ENCODE data around the gene NUP214. TPM values are rescaled to one million over a fixed set of nuclear protein-coding genes. Genes with fewer than 3 reads are reported as not detected.

NUP214 gene
- polyA plus RNA-seq, 1 donor from 2014 or later: 15.0 TPM

GRCh38 chr9:131162886-131163285 is 37.5 kb downstream of the NUP214 start:
- H3K27ac ChIP-seq (ENCODE audit: low read length): no peak overlapping the region
- H3K4me2 ChIP-seq (ENCODE audit: low read length): no peak overlapping the region
- no peaks in the 10 kb centered on the region for H3K27me3 ChIP-seq (ENCODE audit: insufficient read depth, low read depth, low read length)
- H3F3A ChIP-seq (ENCODE audit: insufficient read depth, low read length, poor library complexity, severe bottlenecking): no peaks in the 10 kb centered on the region
- no peaks in the 10 kb centered on the region for H3K9me2 ChIP-seq (ENCODE audit: insufficient read depth, low read length)
- no peak for TF ChIP-seq EZH2 (IDR thresholded peaks at IDR 0.05; ENCODE audit: borderline replicate concordance, insufficient read depth, low read length, poor library complexity, severe bottlenecking)
- no peaks in the 10 kb centered on the region for H3K36me3 ChIP-seq (ENCODE audit: insufficient read depth, low read length)
- H4K20me1 ChIP-seq (ENCODE audit: insufficient read depth): no peaks in the 10 kb centered on the region
- no peak overlapping the region for H3K4me3 ChIP-seq (ENCODE audit: low read length)
- H3K9ac ChIP-seq (ENCODE audit: low read length): no peak overlapping the region
- H3K9me3 ChIP-seq (ENCODE audit: low read length): no peaks in the 10 kb centered on the region
- no peaks in the 10 kb centered on the region for H3K79me2 ChIP-seq (replicated peaks; ENCODE audit: insufficient read depth, low read length)
- H2AFZ ChIP-seq (ENCODE audit: low read depth, low read length): no peak overlapping the region

GRCh38 chr9:131165523-131165922 is 40.1 kb downstream of the NUP214 start:
- Histone ChIP-seq H3K9me3 (ENCODE audit: low read length) (no peaks in the 10 kb centered on the region), H3K4me2 (ENCODE audit: low read length) (no peak overlapping the region), H2AFZ (ENCODE audit: low read depth, low read length) (no peak overlapping the region), H3K27me3 (ENCODE audit: insufficient read depth, low read depth, low read length) (no peaks in the 10 kb centered on the region), H3F3A (ENCODE audit: insufficient read depth, low read length, poor library complexity, severe bottlenecking) (no peaks in the 10 kb centered on the region), H3K9me2 (ENCODE audit: insufficient read depth, low read length) (no peaks in the 10 kb centered on the region), H3K36me3 (ENCODE audit: insufficient read depth, low read length) (no peaks in the 10 kb centered on the region), H3K79me2 (replicated peaks; ENCODE audit: insufficient read depth, low read length) (no peaks in the 10 kb centered on the region), H3K9ac (ENCODE audit: low read length) (no peak overlapping the region), H3K27ac (ENCODE audit: low read length) (no peak overlapping the region), H3K4me3 (ENCODE audit: low read length) (no peak overlapping the region), H4K20me1 (ENCODE audit: insufficient read depth) (no peaks in the 10 kb centered on the region)
- no peak for TF ChIP-seq MXI1 (conservative IDR thresholded peaks at IDR 0.05; ENCODE audit: poor library complexity, severe bottlenecking)
- no peak for TF ChIP-seq SMC3 (conservative IDR thresholded peaks at IDR 0.05; ENCODE audit: poor library complexity)
- no peak for TF ChIP-seq REST (IDR thresholded peaks at IDR 0.05; ENCODE audit: borderline replicate concordance)
- no peak for TF ChIP-seq RAD21 (conservative IDR thresholded peaks at IDR 0.05)
- TF ChIP-seq CTCF (IDR thresholded peaks at IDR 0.05; ENCODE audit: poor library complexity, severe bottlenecking): no peak
- no peak for TF ChIP-seq EP300 (conservative IDR thresholded peaks at IDR 0.05; ENCODE audit: poor library complexity, severe bottlenecking)
- TF ChIP-seq POLR2AphosphoS5 (IDR thresholded peaks at IDR 0.05): no peak
- no peak for TF ChIP-seq EZH2 (IDR thresholded peaks at IDR 0.05; ENCODE audit: borderline replicate concordance, insufficient read depth, low read length, poor library complexity, severe bottlenecking)
- no peak for TF ChIP-seq TAF1 (IDR thresholded peaks at IDR 0.05; ENCODE audit: low read depth)
